ENCODE measurements around the gene METTL27.

- TF ChIP-seq POLR2AphosphoS5 (IDR thresholded peaks at IDR 0.05; ENCODE audit: low read depth, low read length) (no peak), POLR2A (IDR thresholded peaks at IDR 0.05; ENCODE audit: low read depth, low read length) (no peak)
Measured at GRCh38 chr7:73820013-73820412, 22.3 kb downstream of the METTL27 start.

All from GM12892 (cell line).